K562 (cell line): ENCODE data around the gene OR10A3. TPM values are rescaled to one million over a fixed set of nuclear protein-coding genes. Genes with fewer than 3 reads are reported as not detected.
A peak's percentile ranks its signal among the peaks of the same experiment; 100 is the strongest.

Experiments
- BRD9 ChIP-seq: fragments of 450-650 bp; IDR thresholded peaks from 2 replicates; pipeline ENCODE4 v1.6.1; 2018; ENCODE audit warnings: low read depth; ENCODE audit not compliant: partially characterized antibody
- CTBP1 ChIP-seq: fragments of 450-650 bp; IDR thresholded peaks from 2 replicates; pipeline ENCODE4 v1.6.1; 2016; ENCODE audit warnings: borderline replicate concordance
- FUS ChIP-seq: fragments of 200-400 bp; formaldehyde crosslinking; optimal IDR thresholded peaks from 2 replicates; pipeline ENCODE3; 2017; ENCODE audit warnings: low read depth, low read length
- HDAC6 ChIP-seq: IDR thresholded peaks from 2 replicates; pipeline ENCODE4 v1.6.1; 2012; ENCODE audit warnings: low read depth, mild to moderate bottlenecking, control low read depth, inconsistent platforms, low read length, moderate library complexity
- HMG20A ChIP-seq: fragments of 450-650 bp; formaldehyde crosslinking; conservative IDR thresholded peaks from 2 replicates; pipeline ENCODE4 v1.4.0; 2020; ENCODE audit warnings: mild to moderate bottlenecking, mixed read lengths
- RERE ChIP-seq: sonication (generic); formaldehyde crosslinking; IDR thresholded peaks from 2 replicates; pipeline ENCODE4 v1.8.0; 2023; ENCODE audit warnings: missing genetic modification reagents, mild to moderate bottlenecking, borderline replicate concordance
- SIX5 ChIP-seq, 2 experiments: IDR thresholded peaks; 2 replicates each; pipeline ENCODE4 v1.6.1; 2011; ENCODE audit warnings: low read length in 2 of 2, borderline replicate concordance in 1 of 2, low read depth in 1 of 2, mild to moderate bottlenecking in 1 of 2, moderate library complexity in 1 of 2; ENCODE audit not compliant: insufficient read depth in 1 of 2
- SP1 ChIP-seq: sonication (generic); formaldehyde crosslinking; IDR thresholded peaks from 2 replicates; pipeline ENCODE4 v1.8.1; 2022; ENCODE audit warnings: mild to moderate bottlenecking, missing genetic modification reagents
- TBP ChIP-seq: optimal IDR thresholded peaks from 2 replicates; pipeline ENCODE3; 2011; ENCODE audit warnings: low read depth, low read length, improper control_type of control experiment
- ZNF76 ChIP-seq: fragments of 250-450 bp; sonication (Bioruptor Pico); IDR thresholded peaks from 2 replicates; pipeline ENCODE4 v1.4.0; 2020; ENCODE audit warnings: mild to moderate bottlenecking, moderate library complexity, borderline replicate concordance
- polyA plus RNA-seq, 8 experiments: library from polyadenylated mRNA; depleted of rRNA in 4 of 8; stranded (reverse) in 5 of 8; unstranded in 3 of 8; fragments of >200 nt; fragmentation: Nextera tagmentation in 2 of 8; fragmentation: Illumina TruSeq in 1 of 8; extraction: Ambion mirVana in 2 of 8; extraction: Trizol in 1 of 8; gene quantifications; 2 replicates each; pipeline versions ENCODE4 v1.2.1 to v1.2.3, GENCODE V29; 2011 to 2014; ENCODE audit warnings: inconsistent platforms in 1 of 8, missing spikeins in 1 of 8
- total RNA-seq, 7 experiments: library from RNA; depleted of rRNA in 6 of 7; stranded (reverse); fragments of >200 nt in 6 of 7; fragmentation: Illumina TruSeq in 2 of 7; extraction: Trizol in 2 of 7; gene quantifications; 2 replicates each; pipeline versions ENCODE4 v1.2.1 to v1.2.3, GENCODE V29; 2011 to 2021; ENCODE audit warnings: low replicate concordance in 1 of 7
- TF ChIP-seq, protein P1 (sequence below): IDR thresholded peaks from 2 replicates; pipeline ENCODE4 v1.6.1; 2012; ENCODE audit warnings: low read depth, low read length, improper control_type of control experiment, borderline replicate concordance
- TF ChIP-seq, protein P2 (sequence below): fragments of 250-450 bp; sonication (Bioruptor Pico); IDR thresholded peaks from 2 replicates; pipeline ENCODE4 v1.8.0; 2021; ENCODE audit warnings: moderate library complexity, mild to moderate bottlenecking, inconsistent platforms
- TF ChIP-seq, protein P3 (sequence below): sonication (generic); formaldehyde crosslinking; IDR thresholded peaks from 2 replicates; pipeline ENCODE4 v1.8.0; 2022; ENCODE audit warnings: mild to moderate bottlenecking, low read depth, missing genetic modification reagents

Gene OR10A3
- total and polyA plus RNA-seq, 9 of the 15 experiments (the other 6 are each of a cell fraction or from before 2014, with no cell fraction given): not detected

DNA sequence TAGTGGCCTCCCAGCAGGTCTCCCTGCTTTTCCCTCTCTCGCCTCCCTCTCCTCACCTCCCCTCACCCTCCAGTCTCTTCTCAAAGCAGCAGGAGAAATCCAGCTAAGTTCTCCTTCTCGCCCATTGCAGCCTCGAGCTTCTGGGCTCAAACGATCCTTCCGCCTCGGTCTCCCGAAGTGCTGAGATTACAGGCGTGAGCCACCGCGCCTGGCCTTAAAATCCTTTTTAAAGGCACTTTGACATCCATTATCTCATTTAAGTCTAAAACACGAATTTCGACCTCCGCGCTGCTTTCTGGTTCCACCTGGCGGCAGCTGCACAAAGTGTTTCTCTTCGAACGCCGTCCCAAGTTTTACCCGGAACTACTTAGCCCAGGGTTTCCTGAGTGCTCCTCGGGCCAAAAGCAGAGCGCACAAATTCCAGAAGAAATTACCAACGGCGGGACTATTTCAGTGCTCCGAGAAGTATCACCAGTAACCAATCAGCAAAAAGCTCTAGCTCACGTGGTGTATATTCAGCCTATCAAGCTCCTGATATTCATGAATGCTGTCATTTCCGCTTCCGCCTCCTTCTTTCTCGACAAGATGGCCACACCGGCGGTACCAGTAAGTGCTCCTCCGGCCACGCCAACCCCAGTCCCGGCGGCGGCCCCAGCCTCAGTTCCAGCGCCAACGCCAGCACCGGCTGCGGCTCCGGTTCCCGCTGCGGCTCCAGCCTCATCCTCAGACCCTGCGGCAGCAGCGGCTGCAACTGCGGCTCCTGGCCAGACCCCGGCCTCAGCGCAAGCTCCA, 45.5 kb upstream of the OR10A3 start, which contains the start of gene EIF3F (continued):
- TF ChIP-seq, protein P1, sequence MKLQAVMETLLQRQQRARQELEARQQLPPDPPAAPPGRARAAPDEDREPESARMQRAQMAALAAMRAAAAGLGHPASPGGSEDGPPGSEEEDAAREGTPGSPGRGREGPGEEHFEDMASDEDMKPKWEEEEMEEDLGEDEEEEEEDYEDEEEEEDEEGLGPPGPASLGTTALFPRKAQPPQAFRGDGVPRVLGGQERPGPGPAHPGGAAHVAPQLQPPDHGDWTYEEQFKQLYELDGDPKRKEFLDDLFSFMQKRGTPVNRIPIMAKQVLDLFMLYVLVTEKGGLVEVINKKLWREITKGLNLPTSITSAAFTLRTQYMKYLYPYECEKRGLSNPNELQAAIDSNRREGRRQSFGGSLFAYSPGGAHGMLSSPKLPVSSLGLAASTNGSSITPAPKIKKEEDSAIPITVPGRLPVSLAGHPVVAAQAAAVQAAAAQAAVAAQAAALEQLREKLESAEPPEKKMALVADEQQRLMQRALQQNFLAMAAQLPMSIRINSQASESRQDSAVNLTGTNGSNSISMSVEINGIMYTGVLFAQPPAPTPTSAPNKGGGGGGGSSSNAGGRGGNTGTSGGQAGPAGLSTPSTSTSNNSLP: peak; percentile 78; the same call in 1 of the 2 replicates
- 0 out of 2 replicates have a peak, but pooled peaks have one; percentile 27 for TF ChIP-seq ZNF76 (CRISPR knock-in tag)
- no peak for TF ChIP-seq HDAC6
- TF ChIP-seq FUS: no peak
- TF ChIP-seq RERE (CRISPR knock-in tag): no peak
- peak; percentile 41 to 51; a peak in 3 of 4 replicates for TF ChIP-seq SIX5 (IDR thresholded peaks at IDR 0.05; ENCODE audit: borderline replicate concordance in 1 of 2, insufficient read depth in 1 of 2, low read depth in 1 of 2, low read length in 2 of 2)
- peak; percentile 76 for TF ChIP-seq SP1 (CRISPR knock-in tag)
- TF ChIP-seq CTBP1: peak; percentile 71; the same call in 1 of the 2 replicates
- peak; percentile 80 for TF ChIP-seq BRD9
- TF ChIP-seq HMG20A (CRISPR knock-in tag): no peak
- TF ChIP-seq TBP: peak; percentile 73
- TF ChIP-seq, protein P2, sequence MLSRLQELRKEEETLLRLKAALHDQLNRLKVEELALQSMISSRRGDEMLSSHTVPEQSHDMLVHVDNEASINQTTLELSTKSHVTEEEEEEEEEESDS: no peak
- TF ChIP-seq, protein P3, sequence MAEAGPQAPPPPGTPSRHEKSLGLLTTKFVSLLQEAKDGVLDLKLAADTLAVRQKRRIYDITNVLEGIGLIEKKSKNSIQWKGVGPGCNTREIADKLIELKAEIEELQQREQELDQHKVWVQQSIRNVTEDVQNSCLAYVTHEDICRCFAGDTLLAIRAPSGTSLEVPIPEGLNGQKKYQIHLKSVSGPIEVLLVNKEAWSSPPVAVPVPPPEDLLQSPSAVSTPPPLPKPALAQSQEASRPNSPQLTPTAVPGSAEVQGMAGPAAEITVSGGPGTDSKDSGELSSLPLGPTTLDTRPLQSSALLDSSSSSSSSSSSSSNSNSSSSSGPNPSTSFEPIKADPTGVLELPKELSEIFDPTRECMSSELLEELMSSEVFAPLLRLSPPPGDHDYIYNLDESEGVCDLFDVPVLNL (CRISPR knock-in tag): peak; percentile 86; the same call in 1 of the 2 replicates
